Gastrocnemius medialis (tissue), 4 donors: ENCODE results near the gene FALEC. TPM values are rescaled to one million over a fixed set of nuclear protein-coding genes. Genes with fewer than 3 reads are reported as not detected.

Source experiments
- ATAC-seq, 2 donors: fragments of 150-250 bp; one replicate each; pipeline ENCODE4 v1.9.1; 2016
- DNase-seq, 2 donors: peaks; one replicate each; pipeline ENCODE4 v3.0.0-alpha.2; 2019
- H3K27ac ChIP-seq, 4 donors: fragments of 200-600 bp; sonication (generic); 1 replicate in 1 of 4; 2 replicates in 3 of 4; pipeline ENCODE4 v1.5.1; 2016 to 2018; ENCODE audit warnings: mild to moderate bottlenecking in 2 of 4, moderate library complexity in 1 of 4
- H3K27me3 ChIP-seq, 3 donors: fragments of 200-600 bp; sonication (generic) in 2 of 3; 1 replicate in 1 of 3; 2 replicates in 2 of 3; pipeline versions ENCODE4 v1.5.1 to v1.6.0; 2016 to 2019; ENCODE audit warnings: mild to moderate bottlenecking in 1 of 3, moderate library complexity in 1 of 3
- H3K36me3 ChIP-seq, 2 donors: fragments of 200-600 bp; sonication (generic) in 1 of 2; one replicate each; pipeline ENCODE4 v1.5.1; 2017 to 2018
- H3K4me1 ChIP-seq, 2 donors: fragments of 200-600 bp; sonication (generic) in 1 of 2; one replicate each; pipeline ENCODE4 v1.5.1; 2016 to 2017; ENCODE audit warnings: mild to moderate bottlenecking in 2 of 2
- H3K4me3 ChIP-seq, 4 donors: fragments of 200-600 bp; sonication (generic) in 3 of 4; 1 replicate in 1 of 4; 2 replicates in 3 of 4; pipeline ENCODE4 v1.5.1; 2016 to 2019; ENCODE audit warnings: mild to moderate bottlenecking in 2 of 4
- H3K9me3 ChIP-seq, 3 donors: fragments of 200-600 bp; sonication (generic) in 2 of 3; 1 replicate in 1 of 3; 2 replicates in 2 of 3; pipeline ENCODE4 v1.5.1; 2016 to 2019
- POLR2A ChIP-seq, 2 donors: fragments of 450-650 bp; IDR thresholded peaks; one replicate each; pipeline ENCODE4 v1.6.1; 2017; ENCODE audit warnings: antibody characterized with exemption in 2 of 2, mild to moderate bottlenecking in 2 of 2, moderate library complexity in 2 of 2
- in situ Hi-C, 4 donors: fragments of 200-750 bp; cut with MboI; loops; one replicate each; pipeline versions ENCODE4 v1.15.0 to v1.8.0; 2017; ENCODE audit warnings: low sequenced_read_pairs in 4 of 4
- intact Hi-C: fragments of 100-400 bp; cut with DNase I; formaldehyde crosslinking; loops from one replicate; pipeline ENCODE4 v1.15.1; 2023; ENCODE audit warnings: low total_unique reads
- total RNA-seq, 4 donors: library from RNA; depleted of rRNA; stranded (reverse); fragments of >200 nt; gene quantifications; one replicate each; pipeline versions ENCODE4 v1.1.0 to v1.2.3, GENCODE V29; 2016
- TF ChIP-seq, protein P1 (sequence below), 5 experiments: fragments of 450-650 bp in 3 of 5; fragments of 200-600 bp in 2 of 5; sonication (generic) in 2 of 5; IDR thresholded peaks in 4 of 5; conservative IDR thresholded peaks in 1 of 5; 1 replicate in 4 of 5; 2 replicates in 1 of 5; pipeline ENCODE4 v1.5.1; 2016 to 2019; ENCODE audit warnings: antibody characterized with exemption in 5 of 5, mild to moderate bottlenecking in 3 of 5, moderate library complexity in 3 of 5

FALEC gene
- total RNA-seq, 4 donors from 2014 or later: not detected

DNA sequence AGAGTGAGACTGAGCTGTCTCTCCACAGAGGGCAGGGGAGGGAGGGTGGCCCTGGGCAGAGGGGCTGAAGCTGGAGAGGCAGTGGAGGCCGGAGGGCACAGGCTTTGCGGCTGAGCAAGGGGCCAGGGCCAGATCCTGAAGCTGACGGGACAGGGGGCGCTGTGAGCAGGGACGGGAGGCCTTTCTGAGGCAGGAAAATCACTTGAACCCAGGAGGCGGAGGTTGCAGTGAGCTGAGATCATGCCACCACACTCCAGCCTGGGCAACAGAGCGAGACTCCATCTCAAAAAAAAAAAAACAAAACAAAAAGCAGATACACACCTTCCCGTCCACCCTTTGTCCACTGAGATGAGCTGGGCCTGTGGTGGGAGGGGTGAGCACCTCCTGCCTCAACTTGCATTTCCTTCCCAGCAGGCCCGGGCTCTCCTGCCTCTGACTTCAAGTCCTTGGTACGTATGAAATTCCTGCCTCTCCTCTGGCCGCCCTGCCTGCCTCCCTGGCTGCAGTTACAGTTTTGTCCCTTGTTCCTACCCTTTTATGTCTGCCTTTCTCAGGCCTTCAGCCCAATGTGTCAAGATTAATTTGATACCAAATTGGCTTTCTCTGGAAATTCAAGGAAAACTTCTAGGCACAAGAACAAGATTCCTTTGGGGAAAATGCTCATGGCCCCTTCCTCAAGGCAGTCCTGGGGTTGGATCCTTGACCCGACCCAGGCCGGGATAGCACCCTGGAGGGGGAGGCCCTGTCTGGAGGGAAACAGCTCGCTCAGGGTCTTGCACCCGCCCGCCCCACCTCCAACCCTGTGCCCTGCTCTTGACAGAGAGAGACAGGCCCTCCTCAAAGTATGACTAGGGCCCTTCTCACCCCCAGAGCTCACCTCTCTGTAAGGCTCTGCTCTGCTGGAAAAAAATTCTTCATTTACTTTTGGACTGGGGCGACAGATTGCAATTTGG is 22.5 kb downstream of the FALEC start:
- H3K27ac ChIP-seq: no peak overlapping the region

DNA sequence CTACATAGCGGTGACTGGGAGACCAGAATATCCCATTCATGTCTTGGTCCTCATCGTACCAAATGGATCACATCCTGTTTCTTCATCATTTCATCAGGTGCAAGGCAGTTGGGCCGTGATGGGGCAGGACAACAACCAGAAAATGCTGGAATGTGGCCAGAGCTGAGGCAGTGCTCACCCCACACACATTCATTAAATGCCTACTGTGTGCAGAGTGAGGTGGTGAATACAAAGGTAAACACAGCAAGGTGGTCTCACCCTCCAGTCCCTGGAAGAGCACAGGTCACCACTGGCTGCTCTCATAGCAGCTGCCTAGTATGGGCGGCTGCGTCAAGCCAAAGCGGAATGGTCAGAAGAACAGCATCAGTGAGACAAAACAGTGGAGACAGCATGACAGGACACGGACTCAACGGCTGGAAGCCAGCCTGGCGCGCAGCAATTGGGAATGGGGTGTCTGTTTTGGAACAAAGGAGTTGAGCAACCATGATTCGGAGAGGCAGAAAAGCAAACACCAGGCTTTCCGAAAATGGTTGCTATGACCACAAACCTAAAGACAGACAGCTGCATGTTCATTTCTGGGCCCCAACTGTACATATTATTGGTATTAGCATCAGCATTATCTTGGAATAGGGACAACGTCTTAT is 28.1 kb downstream of the FALEC start:
- intact Hi-C loops (no loop called here), in situ Hi-C loops (no loop called here)
- H3K4me1 ChIP-seq: peaks cover 3 to 6% of the 10 kb centered on the region in 2 donors
- no peaks in the 10 kb centered on the region for H3K9me3 ChIP-seq
- no peaks in the 10 kb centered on the region for H3K27me3 ChIP-seq
- TF ChIP-seq, protein P1, sequence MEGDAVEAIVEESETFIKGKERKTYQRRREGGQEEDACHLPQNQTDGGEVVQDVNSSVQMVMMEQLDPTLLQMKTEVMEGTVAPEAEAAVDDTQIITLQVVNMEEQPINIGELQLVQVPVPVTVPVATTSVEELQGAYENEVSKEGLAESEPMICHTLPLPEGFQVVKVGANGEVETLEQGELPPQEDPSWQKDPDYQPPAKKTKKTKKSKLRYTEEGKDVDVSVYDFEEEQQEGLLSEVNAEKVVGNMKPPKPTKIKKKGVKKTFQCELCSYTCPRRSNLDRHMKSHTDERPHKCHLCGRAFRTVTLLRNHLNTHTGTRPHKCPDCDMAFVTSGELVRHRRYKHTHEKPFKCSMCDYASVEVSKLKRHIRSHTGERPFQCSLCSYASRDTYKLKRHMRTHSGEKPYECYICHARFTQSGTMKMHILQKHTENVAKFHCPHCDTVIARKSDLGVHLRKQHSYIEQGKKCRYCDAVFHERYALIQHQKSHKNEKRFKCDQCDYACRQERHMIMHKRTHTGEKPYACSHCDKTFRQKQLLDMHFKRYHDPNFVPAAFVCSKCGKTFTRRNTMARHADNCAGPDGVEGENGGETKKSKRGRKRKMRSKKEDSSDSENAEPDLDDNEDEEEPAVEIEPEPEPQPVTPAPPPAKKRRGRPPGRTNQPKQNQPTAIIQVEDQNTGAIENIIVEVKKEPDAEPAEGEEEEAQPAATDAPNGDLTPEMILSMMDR (IDR thresholded peaks at IDR 0.05 in 4 of 5, conservative IDR thresholded peaks at IDR 0.05 in 1 of 5): no peak
- TF ChIP-seq POLR2A (IDR thresholded peaks at IDR 0.05): no peak
- H3K27ac ChIP-seq: peak overlapping the region; percentile 5 to 16 (median 7)
- H3K4me3 ChIP-seq: no peak overlapping the region
- no peaks in the 10 kb centered on the region for H3K36me3 ChIP-seq
- ATAC-seq (peak; percentile 38 to 52), DNase-seq (peak in 1 of 2 donors; percentile 68)

More for the DNA sequence above, 22.5 kb downstream of the FALEC start:
- in situ Hi-C loops: loop anchor here in 2 of 4 donors (10.0 kb wide), 1 partner anchor 73 kb away; no protein-coding TSS in a partner anchor
- Histone ChIP-seq H3K4me3 (no peak overlapping the region), H3K36me3 (no peaks in the 10 kb centered on the region), H3K4me1 (peaks cover 9 to 15% of the 10 kb centered on the region in 2 donors), H3K27me3 (no peaks in the 10 kb centered on the region), H3K9me3 (no peaks in the 10 kb centered on the region)
- intact Hi-C loops: no loop called here
- DNase-seq: no peak
- TF ChIP-seq POLR2A (IDR thresholded peaks at IDR 0.05): no peak
- TF ChIP-seq, protein P1 (IDR thresholded peaks at IDR 0.05 in 4 of 5, conservative IDR thresholded peaks at IDR 0.05 in 1 of 5): no peak
- no peak for ATAC-seq

DNA sequence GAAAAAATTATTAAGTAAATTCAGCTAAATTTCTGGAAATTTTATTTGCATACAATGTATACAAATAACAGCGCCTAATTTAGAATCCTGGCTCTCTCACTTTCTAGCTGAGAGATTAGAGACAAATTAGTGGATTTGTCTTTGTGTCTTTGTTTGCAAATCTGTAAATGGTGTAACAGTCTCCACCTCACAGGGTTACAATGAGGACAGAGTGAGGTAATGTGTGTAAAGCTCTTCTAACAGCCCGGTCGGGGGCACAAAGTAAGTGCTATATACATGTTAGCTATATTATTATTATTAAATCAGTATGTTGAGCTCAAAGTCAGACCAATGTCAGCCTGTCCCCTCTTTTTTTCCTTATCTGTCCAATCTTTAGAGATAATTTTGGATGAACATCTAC is 28.7 kb downstream of the FALEC start:
- TF ChIP-seq, protein P1 (IDR thresholded peaks at IDR 0.05 in 4 of 5, conservative IDR thresholded peaks at IDR 0.05 in 1 of 5): no peak
- no peaks in the 10 kb centered on the region for H3K9me3 ChIP-seq
- in situ Hi-C loops: no loop called here
- no peak for DNase-seq
- H3K4me3 ChIP-seq: no peak overlapping the region
- H3K36me3 ChIP-seq: no peaks in the 10 kb centered on the region
- H3K27ac ChIP-seq: peak overlapping the region in 1 of 4 donors; percentile 8
- H3K4me1 ChIP-seq: peaks cover 3 to 6% of the 10 kb centered on the region in 2 donors
- ATAC-seq: no peak
- no peaks in the 10 kb centered on the region for H3K27me3 ChIP-seq
- intact Hi-C loops: no loop called here

DNA sequence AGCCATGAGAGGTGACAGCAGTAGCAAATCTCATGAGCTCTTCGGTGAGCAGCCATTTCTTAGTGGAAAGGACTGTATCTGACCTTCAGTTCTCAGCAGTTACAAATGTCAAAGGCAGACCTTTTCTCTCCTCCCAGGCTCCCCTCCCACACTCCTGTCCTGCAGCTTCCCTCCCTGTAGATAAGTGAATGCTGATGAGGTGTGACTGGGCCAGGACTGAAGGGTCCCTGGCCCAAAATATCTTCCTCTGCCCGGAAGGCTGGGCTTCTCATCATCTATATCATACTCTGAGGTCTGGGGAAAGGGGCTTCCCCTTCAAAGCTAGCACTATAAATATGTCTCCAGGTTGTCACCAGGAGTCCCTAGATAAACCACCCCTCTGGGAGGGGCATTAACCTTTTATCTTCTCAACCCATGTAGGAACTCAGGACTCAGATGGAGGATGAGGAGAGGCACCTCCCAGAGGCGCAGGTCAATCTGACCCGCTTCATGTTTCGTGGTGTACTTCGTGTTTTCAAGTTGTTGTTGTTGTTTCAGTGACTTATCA is 30.0 kb downstream of the FALEC start:
- Histone ChIP-seq H3K27me3 (no peaks in the 10 kb centered on the region), H3K4me3 (no peak overlapping the region), H3K27ac (no peak overlapping the region), H3K9me3 (no peaks in the 10 kb centered on the region), H3K36me3 (no peaks in the 10 kb centered on the region), H3K4me1 (peaks cover 9 to 10% of the 10 kb centered on the region in 2 donors)
- DNase-seq (no peak), ATAC-seq (no peak)
- intact Hi-C loops (no loop called here), in situ Hi-C loops (no loop called here)
- TF ChIP-seq, protein P1 (IDR thresholded peaks at IDR 0.05 in 4 of 5, conservative IDR thresholded peaks at IDR 0.05 in 1 of 5): no peak
